Lung (tissue), 12 donors: ENCODE results near the gene KLHDC9. TPM values are rescaled to one million over a fixed set of nuclear protein-coding genes. Genes with fewer than 3 reads are reported as not detected.
A peak's percentile ranks its signal among the peaks of the same experiment; 100 is the strongest.

ENCODE experiments used
- ATAC-seq: fragments of 200-7000 bp; cut with Tn5 transposase; one replicate; pipeline ENCODE4 v1.9.1; 2020; ENCODE audit warnings: moderate number of reproducible peaks; ENCODE audit not compliant: insufficient read depth, low FRiP score
- DNase-seq, 3 donors: peaks; one replicate each; pipeline ENCODE4 v3.0.0-alpha.2; 2013 to 2017
- H3K27ac ChIP-seq, 2 donors: one replicate each; pipeline ENCODE4 v1.5.1; 2013; ENCODE audit warnings: mild to moderate bottlenecking in 2 of 2, moderate library complexity in 2 of 2, control low read depth in 1 of 2, inconsistent platforms in 1 of 2, low read depth in 1 of 2, low read length in 1 of 2
- H3K27me3 ChIP-seq, 3 donors: one replicate each; pipeline ENCODE4 v1.5.1; 2013; ENCODE audit warnings: low read length in 2 of 3; ENCODE audit not compliant: control insufficient read depth in 3 of 3, insufficient read depth in 3 of 3
- H3K36me3 ChIP-seq, 4 donors: one replicate each; pipeline ENCODE4 v1.5.1; 2013; ENCODE audit warnings: low read length in 4 of 4, mild to moderate bottlenecking in 1 of 4, moderate library complexity in 1 of 4; ENCODE audit not compliant: control insufficient read depth in 4 of 4, insufficient read depth in 4 of 4
- H3K4me1 ChIP-seq, 5 donors: one replicate each; pipeline ENCODE4 v1.5.1; 2013; ENCODE audit warnings: low read length in 5 of 5, mild to moderate bottlenecking in 2 of 5, moderate library complexity in 1 of 5; ENCODE audit not compliant: control insufficient read depth in 5 of 5, insufficient read depth in 5 of 5
- H3K4me3 ChIP-seq: one replicate; pipeline ENCODE4 v1.5.1; 2013; ENCODE audit warnings: mild to moderate bottlenecking, control low read depth, moderate library complexity
- H3K9ac ChIP-seq, 2 donors: one replicate each; pipeline ENCODE4 v1.5.1; 2013; ENCODE audit warnings: low read length in 2 of 2, control low read depth in 1 of 2; ENCODE audit not compliant: insufficient read depth in 1 of 2
- H3K9me3 ChIP-seq, 4 donors: one replicate each; pipeline ENCODE4 v1.5.1; 2013; ENCODE audit warnings: low read length in 3 of 4, mild to moderate bottlenecking in 1 of 4, moderate library complexity in 1 of 4; ENCODE audit not compliant: control insufficient read depth in 4 of 4, insufficient read depth in 3 of 4
- CTCF ChIP-seq: IDR thresholded peaks from 2 replicates; pipeline ENCODE4 v1.5.1; 2012; ENCODE audit warnings: mild to moderate bottlenecking; ENCODE audit errors: control extremely low read depth, extremely low read depth
- WGBS, 2 donors: extraction: QIAGEN DNeasy Blood & Tissue Kit; methylation state at CpG; one replicate each; pipeline ENCODE4 v1.1.7; 2013; 5-methylcytosine and 5-hydroxymethylcytosine counted together
- polyA plus RNA-seq, 2 donors: library from polyadenylated mRNA; stranded (reverse); fragments of 200-250 nt; gene quantifications; one replicate each; pipeline ENCODE4 v1.2.1, GENCODE V29; 2013
- total RNA-seq, 2 donors: library from RNA; depleted of rRNA in 1 of 2; stranded (reverse); fragments of >200 nt in 1 of 2; gene quantifications; one replicate each; pipeline ENCODE4 v1.2.1, GENCODE V29; 2014 to 2021
- donor health status: control.
- donor health status: control.
- donor health status: Bipolar disorder and iron deficiency.
- donor health status: healthy.
- donor health status: DM: yes; HTN: yes; CAD: no.

KLHDC9 gene
- total and polyA plus RNA-seq, 4 donors: 5.8 to 13.0 (median 7.8) TPM

GRCh38 chr1:161122967-161123366, 24.8 kb downstream of the KLHDC9 start:
- H3K4me1 ChIP-seq: peaks cover 9 to 16% (median 9%) of the 10 kb centered on the region in 5 donors

GRCh38 chr1:161127649-161128048, 29.5 kb downstream of the KLHDC9 start:
- DNase-seq (no peak), ATAC-seq (no peak)
- no peak overlapping the region for H3K4me3 ChIP-seq
- H3K9ac ChIP-seq: peak overlapping the region in 1 of 2 donors; percentile 2
- H3K27me3 ChIP-seq: no peaks in the 10 kb centered on the region
- no peaks in the 10 kb centered on the region for H3K9me3 ChIP-seq
- TF ChIP-seq CTCF: no peak
- H3K27ac ChIP-seq: no peak overlapping the region
- peaks cover 18 to 52% (median 31%) of the 10 kb centered on the region in 4 donors for H3K36me3 ChIP-seq
- 52 to 69% methylated on average over 2 of the region's 2 CpGs for WGBS, 2 donors
- H3K4me1 ChIP-seq: peaks cover 2 to 22% (median 12%) of the 10 kb centered on the region in 5 donors

More at GRCh38 chr1:161122967-161123366, 24.8 kb downstream of the KLHDC9 start:
- DNase-seq: no peak
- TF ChIP-seq CTCF: no peak
- Histone ChIP-seq H3K36me3 (peaks cover 20 to 43% (median 37%) of the 10 kb centered on the region in 4 donors), H3K9ac (no peak overlapping the region), H3K9me3 (no peaks in the 10 kb centered on the region), H3K27me3 (no peaks in the 10 kb centered on the region), H3K4me3 (no peak overlapping the region), H3K27ac (no peak overlapping the region)
- WGBS, 2 donors: 83 to 85% methylated on average over 6 of the region's 6 CpGs
- ATAC-seq: no peak

- 92 to 94% methylated on average over 4 of the region's 4 CpGs for WGBS, 2 donors
Measured at GRCh38 chr1:161128591-161129420, 30.6 kb downstream of the KLHDC9 start.

More at GRCh38 chr1:161128591-161129420, 30.6 kb downstream of the KLHDC9 start:
- Histone ChIP-seq H3K4me1 (peaks cover 6 to 29% (median 16%) of the 10 kb centered on the region in 5 donors), H3K9me3 (no peaks in the 10 kb centered on the region), H3K4me3 (no peak overlapping the region), H3K36me3 (peaks cover 13 to 43% (median 27%) of the 10 kb centered on the region in 4 donors), H3K27me3 (no peaks in the 10 kb centered on the region), H3K9ac (no peak overlapping the region), H3K27ac (no peak overlapping the region)
- no peak for TF ChIP-seq CTCF
- ATAC-seq: no peak
- no peak for DNase-seq
